AG09319 (cell line): ENCODE results near the gene TANGO6.
"Not testable (repeated sequence)": the region's sequence is repeated elsewhere in the genome, so short reads cannot be mapped to it uniquely, and the experiment has no call there.

Source experiments
- DNase-seq: peaks from one replicate; pipeline ENCODE4 v3.0.0-alpha.2; 2010; ENCODE audit warnings: low read depth; ENCODE audit errors: extremely low read depth
- CTCF ChIP-seq: IDR thresholded peaks from 2 replicates; pipeline ENCODE4 v1.5.1; 2011; ENCODE audit warnings: low read depth, mild to moderate bottlenecking, inconsistent platforms, low read length, moderate library complexity

The TANGO6 gene

GRCh38 chr16:69126221-69126620 lies 282.9 kb downstream of the TANGO6 start:
- no peak for DNase-seq
- TF ChIP-seq CTCF, result no peak

DNA sequence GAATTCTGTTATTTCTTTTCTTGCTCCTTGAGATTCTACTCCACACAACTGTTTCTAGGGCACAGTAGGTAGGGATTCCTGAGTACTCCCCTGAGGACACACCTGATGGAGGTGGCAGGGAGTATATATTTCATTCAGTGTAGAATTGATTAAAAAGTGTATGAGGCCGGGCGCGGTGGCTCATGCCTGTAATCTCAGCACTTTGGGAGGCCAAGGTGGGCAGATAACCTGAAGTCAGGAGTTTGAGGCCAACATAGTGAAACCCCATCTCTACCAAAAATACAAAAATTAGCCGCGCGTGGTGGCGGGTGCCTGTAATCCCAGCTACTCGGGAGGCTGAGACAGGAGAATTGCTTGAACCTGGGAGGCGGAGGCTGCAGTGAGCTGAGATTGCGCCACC lies 283.5 kb downstream of the TANGO6 start:
- not testable (repeated sequence) for DNase-seq

- TF ChIP-seq CTCF, result no peak
- DNase-seq, result no peak
These were observed 284.7 kb downstream of the TANGO6 start for GRCh38 chr16:69127966-69128510.

DNA sequence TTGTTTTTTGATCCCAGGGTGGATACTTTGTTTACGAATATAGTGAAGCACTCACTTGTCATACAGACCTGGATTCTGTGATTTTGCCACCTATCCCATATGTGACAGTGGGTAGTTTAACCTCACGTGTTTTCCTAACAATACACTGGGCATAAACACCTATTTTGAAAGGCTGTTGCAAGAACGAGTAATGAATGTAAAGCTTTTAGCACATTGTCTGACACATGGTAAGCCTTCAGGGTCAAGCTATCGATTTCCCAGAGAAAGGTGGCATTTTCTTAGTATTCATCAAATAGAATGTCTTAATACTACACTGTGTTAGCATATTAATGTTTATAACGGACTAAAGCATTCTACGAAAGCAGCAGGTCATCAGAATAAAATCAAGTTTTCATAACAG lies 287.1 kb downstream of the TANGO6 start:
- no peak for DNase-seq
- TF ChIP-seq CTCF, result no peak

- no peak for TF ChIP-seq CTCF
- DNase-seq, result no peak
These were observed 288.0 kb downstream of the TANGO6 start for GRCh38 chr16:69131167-69131838.

DNA sequence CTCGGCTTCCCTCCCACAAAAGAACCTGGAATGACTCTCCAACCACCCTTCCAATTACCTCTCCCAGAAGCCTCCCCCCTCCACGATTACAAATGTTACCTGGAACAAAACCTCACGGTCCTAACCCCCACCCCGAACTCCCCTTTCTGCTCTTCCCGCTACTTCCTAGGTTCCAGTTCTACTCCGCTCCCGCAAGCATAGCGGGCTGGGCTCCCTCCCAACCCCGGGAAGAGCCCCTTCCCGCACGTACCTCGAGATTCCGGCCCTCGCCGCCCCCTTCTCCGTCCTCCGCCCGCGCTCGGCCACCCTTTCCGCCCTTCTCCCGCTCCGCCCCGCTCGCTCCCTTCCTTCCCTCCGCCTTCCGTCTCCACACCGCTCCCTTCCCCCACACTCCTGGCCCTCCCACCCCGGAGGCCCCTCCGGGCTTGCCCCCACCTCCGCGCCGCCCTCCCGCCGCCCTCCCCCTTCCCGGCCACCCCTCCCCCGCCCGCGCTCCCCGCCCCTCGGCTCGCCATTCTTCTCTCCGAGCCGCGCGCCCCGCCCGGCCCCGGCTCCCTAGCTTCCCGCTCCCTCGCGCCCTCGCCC lies 288.6 kb downstream of the TANGO6 start:
- TF ChIP-seq CTCF, result no peak
- DNase-seq, result peak; percentile 54

DNA sequence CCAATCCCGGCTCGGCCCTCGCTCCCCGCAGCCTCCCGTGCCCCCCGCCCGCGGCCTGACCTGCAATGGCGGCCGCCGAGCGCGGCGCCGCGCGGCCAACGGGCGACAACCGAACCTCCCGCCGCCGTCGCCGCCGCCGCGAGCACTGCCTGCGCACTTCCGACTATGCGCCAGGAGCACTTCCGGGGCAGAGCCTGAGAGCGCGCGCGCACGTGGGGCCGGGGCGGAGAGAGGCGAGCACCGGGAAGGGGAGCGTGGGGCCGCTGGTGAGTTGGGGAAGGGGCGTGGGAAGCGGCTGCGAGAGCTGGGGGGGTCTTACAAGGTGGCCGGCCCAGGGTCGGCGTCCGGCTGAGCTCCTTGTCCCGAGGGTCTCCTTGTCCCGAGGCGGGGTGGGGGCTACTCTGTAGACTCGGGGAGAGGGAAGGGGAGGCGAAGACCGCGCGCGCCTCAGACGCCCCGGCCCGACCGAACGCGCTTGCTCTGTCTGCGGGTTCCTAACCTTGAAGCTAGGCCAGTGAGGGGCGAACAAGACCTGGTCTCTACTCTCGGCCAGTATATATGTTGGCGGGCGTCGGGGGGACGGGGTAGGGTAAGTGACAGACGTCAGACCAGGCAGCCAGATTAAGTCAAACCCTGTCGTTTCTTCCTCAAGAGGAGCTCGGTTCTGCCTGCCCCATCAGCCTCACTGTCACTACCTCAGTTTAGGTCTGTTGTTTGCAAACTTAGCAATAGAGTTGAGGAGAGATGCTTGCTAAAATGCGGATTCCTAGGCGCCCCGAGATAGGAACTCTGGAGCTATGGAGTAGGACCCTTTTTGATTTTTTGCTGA lies 289.3 kb downstream of the TANGO6 start, which contains the start of the genes CHTF8 and UTP4:
CHTF8 (minus strand) TSS at position 165 of the 829 bp plus-strand sequence. CDS start 11,130 bp downstream, outside the sequence.
UTP4 (plus strand) TSS at position 226 of the 829 bp plus-strand sequence. CDS start 811 bp downstream, outside the sequence.
- DNase-seq, result peak; percentile 40
- no peak for TF ChIP-seq CTCF
